PC-3 (cell line): ENCODE data around the gene ANXA8L1. TPM values are rescaled to one million over a fixed set of nuclear protein-coding genes. Genes with fewer than 3 reads are reported as not detected.

Experiments
- ATAC-seq: fragments of 200-7000 bp; cut with Tn5 transposase; 2 replicates; pipeline ENCODE4 v1.9.1; 2020; ENCODE audit warnings: mild to moderate bottlenecking, moderate library complexity
- BruUV-seq: library from RNA; stranded (reverse); fragments of 400-500 nt; replicated peaks from 2 replicates; lab custom pipeline; 2021; lab: Mats Ljungman, UMichigan
- CTCF ChIA-PET: fragments of 300-600 bp; sonication (Branson Sonifier 250); formaldehyde crosslinking; loops from one replicate; lab custom pipeline; 2022; ENCODE audit warnings: antibody characterized with exemption; lab: Charles Lee
- POLR2A ChIA-PET: fragments of 300-600 bp; sonication (Branson Sonifier 250); formaldehyde crosslinking; loops from one replicate; lab custom pipeline; 2022; ENCODE audit warnings: antibody characterized with exemption; ENCODE audit not compliant: unreplicated experiment; lab: Charles Lee
- DNase-seq: peaks from one replicate; pipeline ENCODE4 v3.0.0-alpha.2; 2015
- H2AFZ ChIP-seq: fragments of 300-600 bp; sonication (generic); 2 replicates; pipeline ENCODE4 v1.6.0; 2016; ENCODE audit warnings: antibody characterized with exemption, low read length
- H3F3A ChIP-seq: fragments of 300-600 bp; sonication (generic); one replicate; pipeline ENCODE4 v1.6.0; 2017; ENCODE audit warnings: antibody characterized with exemption, low read length, control low read depth, mild to moderate bottlenecking; ENCODE audit not compliant: unreplicated experiment
- H3K27ac ChIP-seq: fragments of 300-600 bp; sonication (generic); 2 replicates; pipeline ENCODE4 v1.5.1; 2016; ENCODE audit warnings: mild to moderate bottlenecking, low read length
- H3K27me3 ChIP-seq: fragments of 300-600 bp; sonication (generic); 2 replicates; pipeline ENCODE4 v1.6.1; 2016; ENCODE audit warnings: low read length, mixed read lengths
- H3K36me3 ChIP-seq: fragments of 300-600 bp; sonication (generic); 2 replicates; pipeline ENCODE4 v1.6.1; 2016; ENCODE audit warnings: low read depth, mixed run types, low read length, mixed read lengths
- H3K4me1 ChIP-seq: fragments of 300-600 bp; sonication (generic); 2 replicates; pipeline ENCODE4 v1.5.1; 2016; ENCODE audit warnings: low read length; ENCODE audit not compliant: insufficient read depth
- H3K4me2 ChIP-seq: fragments of 300-600 bp; sonication (generic); 2 replicates; pipeline ENCODE4 v1.6.0; 2016; ENCODE audit warnings: low read length
- H3K4me3 ChIP-seq: fragments of 300-600 bp; sonication (generic); 2 replicates; pipeline ENCODE4 v1.5.1; 2016; ENCODE audit warnings: mild to moderate bottlenecking, low read length, mixed read lengths
- H3K79me2 ChIP-seq: fragments of 300-600 bp; sonication (generic); 2 replicates; pipeline ENCODE4 v1.6.1; 2017; ENCODE audit warnings: low read length, mixed read lengths
- H3K9ac ChIP-seq: fragments of 300-600 bp; sonication (generic); 2 replicates; pipeline ENCODE4 v1.6.0; 2016; ENCODE audit warnings: mild to moderate bottlenecking, low read length
- H3K9me2 ChIP-seq: fragments of 300-600 bp; sonication (generic); replicated peaks from 2 replicates; pipeline ENCODE4 v1.6.1; 2016; ENCODE audit warnings: mixed run types, low read length, mixed read lengths
- H3K9me3 ChIP-seq: fragments of 300-600 bp; sonication (generic); 2 replicates; pipeline ENCODE4 v1.6.1; 2016; ENCODE audit warnings: low read length, mixed read lengths
- H4K20me1 ChIP-seq: fragments of 300-600 bp; sonication (generic); 2 replicates; pipeline ENCODE4 v1.6.1; 2016; ENCODE audit warnings: low read length, mixed read lengths
- CTCF ChIP-seq: fragments of 300-600 bp; sonication (generic); conservative IDR thresholded peaks from 2 replicates; pipeline ENCODE4 v1.5.1; 2017; ENCODE audit warnings: antibody characterized with exemption, low read depth, mild to moderate bottlenecking, low read length
- EZH2 ChIP-seq: fragments of 300-600 bp; sonication (generic); IDR thresholded peaks from one replicate; pipeline ENCODE4 v1.6.1; 2017; ENCODE audit warnings: antibody characterized with exemption, mild to moderate bottlenecking, low read length; ENCODE audit not compliant: unreplicated experiment
- EZH2phosphoT487 ChIP-seq: fragments of 300-600 bp; sonication (generic); IDR thresholded peaks from 2 replicates; pipeline ENCODE4 v1.6.1; 2018; ENCODE audit warnings: mild to moderate bottlenecking, antibody characterized with exemption, low read length, borderline replicate concordance
- intact Hi-C: fragments of 100-400 bp; cut with micrococcal nuclease; formaldehyde crosslinking; loops from 2 replicates; pipeline ENCODE4 v1.9.0; 2023
- total RNA-seq: library from RNA; depleted of rRNA; stranded (reverse); fragments of >200 nt; gene quantifications from 2 replicates; pipeline ENCODE4 v1.2.3, GENCODE V29; 2014

ANXA8L1 gene
- total RNA-seq, 1 experiment from 2014 or later: not detected

GRCh38 chr10:46327685-46328084 lies 47.9 kb upstream of the ANXA8L1 start:
- intact Hi-C loops: no loop called here
- POLR2A ChIA-PET: no interaction called here
- H3K79me2 ChIP-seq: no peaks in the 10 kb centered on the region
- H2AFZ ChIP-seq: no peak overlapping the region
- H3K4me3 ChIP-seq: no peak overlapping the region
- H3K4me1 ChIP-seq: no peaks in the 10 kb centered on the region
- ATAC-seq (no peak), DNase-seq (no peak)
- BruUV-seq: no TSS peak
- no peaks in the 10 kb centered on the region for H4K20me1 ChIP-seq
- no peaks in the 10 kb centered on the region for H3K36me3 ChIP-seq
- H3K27ac ChIP-seq: no peak overlapping the region
- H3K9ac ChIP-seq: no peak overlapping the region
- H3K9me2 ChIP-seq: no peaks in the 10 kb centered on the region
- no peaks in the 10 kb centered on the region for H3K9me3 ChIP-seq
- H3F3A ChIP-seq: no peaks in the 10 kb centered on the region
- no peaks in the 10 kb centered on the region for H3K27me3 ChIP-seq
- TF ChIP-seq EZH2 (no peak), EZH2phosphoT487 (no peak), CTCF (no peak)
- no peak overlapping the region for H3K4me2 ChIP-seq
- CTCF ChIA-PET: no interaction called here

- Histone ChIP-seq H3F3A (no peaks in the 10 kb centered on the region), H3K36me3 (no peaks in the 10 kb centered on the region), H3K4me2 (no peak overlapping the region), H3K9me2 (no peaks in the 10 kb centered on the region), H4K20me1 (no peaks in the 10 kb centered on the region), H3K4me1 (no peaks in the 10 kb centered on the region), H3K27ac (no peak overlapping the region), H3K4me3 (no peak overlapping the region), H3K9ac (no peak overlapping the region), H2AFZ (no peak overlapping the region), H3K9me3 (no peaks in the 10 kb centered on the region), H3K79me2 (no peaks in the 10 kb centered on the region), H3K27me3 (no peaks in the 10 kb centered on the region)
- no peak for DNase-seq
- ChIA-PET POLR2A (no interaction called here), CTCF (no interaction called here)
- no peak for ATAC-seq
- no TSS peak for BruUV-seq
- TF ChIP-seq CTCF: no peak
- TF ChIP-seq EZH2: no peak
- intact Hi-C loops: no loop called here
Measured at GRCh38 chr10:46328853-46329689, 46.5 kb upstream of the ANXA8L1 start.

- POLR2A ChIA-PET: no interaction called here
Measured at GRCh38 chr10:46329690-46330016, 45.9 kb upstream of the ANXA8L1 start.

More at GRCh38 chr10:46329690-46330016, 45.9 kb upstream of the ANXA8L1 start:
- no peak overlapping the region for H3K27ac ChIP-seq
- H3K27me3 ChIP-seq: no peaks in the 10 kb centered on the region
- no peak for ATAC-seq
- CTCF ChIA-PET: no interaction called here
- no TSS peak for BruUV-seq
- no peak overlapping the region for H2AFZ ChIP-seq
- no peak for TF ChIP-seq EZH2
- TF ChIP-seq CTCF: no peak
- no peak for TF ChIP-seq EZH2phosphoT487
- H3K4me1 ChIP-seq: no peaks in the 10 kb centered on the region
- H3K9me2 ChIP-seq: no peaks in the 10 kb centered on the region
- no peak overlapping the region for H3K4me3 ChIP-seq
- intact Hi-C loops: no loop called here
- no peak for DNase-seq
- H3K4me2 ChIP-seq: no peak overlapping the region
- H3K9me3 ChIP-seq: no peaks in the 10 kb centered on the region
- no peaks in the 10 kb centered on the region for H3K79me2 ChIP-seq
- no peaks in the 10 kb centered on the region for H3K36me3 ChIP-seq
- H4K20me1 ChIP-seq: no peaks in the 10 kb centered on the region
- no peak overlapping the region for H3K9ac ChIP-seq
- H3F3A ChIP-seq: no peaks in the 10 kb centered on the region
